HG03457 (cell line): ENCODE results near the gene HHIP.

Experiments
- ATAC-seq: cut with Tn5 transposase; IDR thresholded peaks from one replicate; pipeline ENCODE4 v1.9.1; 2021; ENCODE audit warnings: moderate number of reproducible peaks; ENCODE audit not compliant: unreplicated experiment

HHIP gene

GRCh38 chr4:144645631-144646522 is at the start of gene HHIP:
TSS of gene HHIP (plus strand) at chr4:144646156. CDS start at chr4:144646676, 520 bp downstream.
- ATAC-seq, result no peak

DNA sequence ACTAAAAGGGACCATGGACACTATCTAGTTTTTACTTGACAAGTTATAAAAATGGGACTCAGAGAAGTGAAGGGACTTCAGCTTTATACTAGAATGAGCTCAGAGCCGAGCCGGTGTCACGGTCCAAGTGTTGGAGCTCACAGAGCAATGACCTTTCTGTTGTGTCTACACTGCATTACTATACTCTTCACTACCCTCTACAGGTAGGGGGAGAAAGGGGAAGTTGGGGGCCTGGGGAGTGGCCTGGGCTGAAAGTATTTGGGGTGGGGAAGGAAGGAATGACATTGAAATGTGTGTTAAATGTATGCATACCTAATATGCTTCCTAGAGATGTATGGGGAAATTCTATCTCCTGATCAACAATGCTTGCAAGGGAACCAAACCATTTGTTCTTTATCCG is 48.8 kb upstream of the HHIP start:
- no peak for ATAC-seq

GRCh38 chr4:144599621-144600020 is 46.3 kb upstream of the HHIP start:
- no peak for ATAC-seq

GRCh38 chr4:144611850-144612249 is 34.1 kb upstream of the HHIP start:
- no peak for ATAC-seq

DNA sequence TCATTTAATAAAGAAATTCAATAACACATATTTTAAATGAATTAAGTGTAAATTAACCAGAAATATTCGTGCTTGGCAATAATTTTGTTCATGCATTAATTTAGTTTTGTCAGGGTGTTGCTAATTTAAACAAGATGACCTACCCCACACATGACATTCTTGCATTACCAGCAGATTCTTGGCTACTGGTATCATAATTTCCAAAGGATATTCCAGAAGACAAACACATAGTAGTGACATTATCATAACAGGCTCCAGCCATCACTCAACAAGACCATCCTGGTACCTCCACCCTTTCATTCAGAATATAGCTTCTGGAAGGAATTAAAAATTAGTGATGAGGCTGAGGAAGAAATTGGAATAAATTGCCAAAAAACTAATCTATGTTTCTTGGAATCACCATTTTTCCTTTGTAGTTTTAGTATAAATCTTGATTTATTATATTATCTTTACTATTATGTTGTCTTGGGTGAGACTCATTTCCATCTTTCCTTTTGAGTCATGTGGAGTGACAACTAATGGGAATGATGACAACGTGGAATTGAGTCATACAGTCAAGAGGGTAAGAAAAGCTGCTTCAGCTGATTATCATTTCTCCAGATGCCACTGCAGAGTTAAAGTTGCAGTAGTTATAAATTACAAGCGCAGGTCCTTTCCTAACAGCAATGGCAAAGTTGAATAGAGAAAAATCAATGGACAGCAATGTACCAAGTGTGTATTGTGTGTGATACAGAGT is 30.9 kb upstream of the HHIP start:
- ATAC-seq, result no peak

DNA sequence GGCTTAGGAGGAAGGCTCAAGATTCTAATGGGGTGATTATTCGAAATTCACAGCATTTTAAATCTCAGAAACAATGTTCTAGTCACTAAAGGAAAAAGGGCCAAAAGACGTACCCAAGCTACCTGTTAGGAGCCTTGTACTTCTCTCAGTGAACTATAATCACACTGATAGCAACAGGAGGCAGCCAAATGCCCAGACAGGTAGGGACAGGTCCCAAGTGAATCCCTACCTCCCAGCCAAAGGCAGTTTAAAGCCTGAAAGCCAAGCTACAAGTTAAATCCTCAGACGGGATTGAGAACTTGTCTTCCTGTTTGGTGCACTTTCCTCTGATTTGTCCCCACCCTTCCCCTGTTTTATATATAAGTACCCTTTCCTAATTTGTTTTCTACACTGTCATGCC is 24.3 kb upstream of the HHIP start:
- no peak for ATAC-seq

DNA sequence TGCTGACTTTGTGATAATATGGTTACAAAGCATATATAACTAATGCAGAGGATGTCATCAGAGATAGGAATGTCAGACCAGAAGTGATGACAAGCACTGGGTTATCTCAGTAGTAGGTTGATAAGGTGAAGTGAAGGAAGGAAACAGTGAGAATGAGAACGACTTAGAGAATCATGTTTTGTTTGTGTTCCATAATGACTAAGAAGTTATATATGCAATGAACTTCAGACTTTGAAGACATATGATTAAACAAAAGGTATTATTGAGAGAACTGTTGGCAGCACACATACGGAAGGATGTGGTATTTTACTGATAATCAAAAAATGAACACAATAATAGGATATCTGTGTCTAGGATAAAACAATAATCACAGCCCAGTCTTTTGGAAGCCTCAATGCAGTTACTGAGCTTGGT is 18.3 kb upstream of the HHIP start:
- ATAC-seq, result no peak

DNA sequence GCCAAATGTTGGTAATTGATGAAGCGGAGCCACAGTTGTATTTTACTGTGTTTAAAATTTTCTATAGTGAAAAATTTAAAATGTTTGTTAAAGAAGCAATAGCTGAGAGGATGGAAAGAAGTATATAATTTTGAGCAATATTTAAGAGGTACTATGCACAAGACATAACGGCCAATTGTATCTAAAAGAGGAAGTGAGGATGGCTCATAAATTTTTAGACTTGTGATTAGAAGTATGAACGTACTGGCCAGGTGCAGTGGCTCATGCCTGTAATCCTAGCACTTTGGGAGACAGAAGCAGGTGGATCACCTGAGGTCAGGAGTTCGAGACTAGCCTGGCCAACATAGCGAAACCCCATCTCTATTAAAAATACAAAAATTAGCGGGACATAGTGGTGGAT is 12.7 kb upstream of the HHIP start:
- no peak for ATAC-seq

- peak; percentile 99 for ATAC-seq
Observed at GRCh38 chr4:144634978-144635747, 10.8 kb upstream of the HHIP start.

DNA sequence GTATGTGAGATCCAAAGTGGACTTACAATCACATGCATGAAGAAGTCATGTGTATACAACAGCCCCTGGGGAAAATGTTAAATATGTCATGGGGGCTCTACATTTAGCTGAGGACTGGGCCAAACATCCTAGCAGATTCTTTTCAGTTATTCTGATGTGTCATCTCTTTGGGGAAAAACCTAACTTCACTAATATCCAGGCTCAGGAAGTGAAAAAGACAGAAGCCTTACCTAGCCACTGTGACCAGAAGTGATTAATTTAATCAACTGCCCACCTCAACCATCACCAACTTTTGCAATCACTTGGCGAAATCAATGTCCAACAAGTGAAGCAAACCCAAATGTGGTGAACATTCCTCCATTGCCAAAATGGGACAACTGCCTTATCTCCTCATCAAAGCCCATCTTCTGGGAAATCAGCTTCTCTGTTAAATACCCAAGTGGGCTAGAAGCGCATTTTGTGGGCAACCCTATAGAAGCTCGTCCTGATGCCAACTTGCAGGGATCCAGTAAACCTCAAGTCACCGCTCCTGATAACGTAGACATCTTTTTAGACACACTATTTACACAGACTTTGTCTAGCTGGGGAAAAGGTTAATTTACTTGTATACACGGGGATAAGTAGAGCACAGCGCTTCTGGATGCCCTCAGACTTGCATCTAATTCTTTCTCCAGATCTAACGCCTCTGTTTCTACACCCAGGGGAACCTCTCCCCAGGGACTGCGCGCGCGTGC is 1.4 kb upstream of the HHIP start:
- no peak for ATAC-seq

- ATAC-seq, result no peak
Observed at GRCh38 chr4:144645102-144645630, 790 bp upstream of the HHIP start.

GRCh38 chr4:144646523-144647094 is 653 bp downstream of the HHIP start:
- no peak for ATAC-seq

DNA sequence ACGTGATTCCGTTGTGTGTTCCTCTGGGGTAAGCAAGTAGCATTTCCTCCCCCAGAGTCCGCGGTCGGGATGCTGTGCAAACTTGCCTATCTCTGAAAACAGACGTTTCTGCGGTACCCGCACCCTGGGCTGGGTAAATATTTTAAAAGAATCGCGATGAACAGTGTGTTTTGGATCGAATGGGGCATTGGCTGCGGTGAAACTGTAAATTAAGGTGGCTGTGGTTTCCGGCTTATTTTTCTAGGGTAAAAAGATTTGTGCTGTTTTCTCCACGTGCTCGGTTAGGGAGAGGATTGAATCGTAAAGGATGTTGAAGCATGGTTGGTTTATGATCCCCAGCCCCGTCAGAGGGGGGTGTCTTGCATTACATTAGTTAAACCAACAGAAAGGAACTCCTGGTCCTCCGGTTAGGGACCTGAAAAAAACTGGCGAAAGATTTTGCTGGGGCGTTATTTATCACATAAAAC is 1.2 kb downstream of the HHIP start:
- no peak for ATAC-seq

GRCh38 chr4:144647590-144647989 is 1.6 kb downstream of the HHIP start:
- ATAC-seq, result no peak

DNA sequence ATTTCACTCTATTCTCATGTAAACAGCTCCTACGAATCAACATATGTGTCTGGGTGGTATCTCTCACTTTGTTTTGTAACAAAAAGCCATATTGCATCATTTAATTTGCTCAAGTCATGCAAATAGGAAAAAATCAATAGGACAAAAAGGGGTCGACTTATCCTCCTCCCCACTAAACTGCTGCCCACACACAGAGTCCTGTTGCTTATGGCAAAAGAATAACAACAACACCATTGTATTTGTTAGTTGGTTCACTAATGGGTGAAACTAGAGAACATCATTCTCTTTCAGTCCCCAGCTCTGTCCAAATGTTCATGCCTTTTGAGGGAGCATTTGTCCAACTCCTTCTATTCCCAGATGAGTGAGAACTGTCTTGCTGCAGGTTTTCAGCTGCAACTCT is 2.1 kb downstream of the HHIP start:
- no peak for ATAC-seq

GRCh38 chr4:144649646-144650045 is 3.7 kb downstream of the HHIP start:
- ATAC-seq, result no peak

- ATAC-seq, result no peak
Observed at GRCh38 chr4:144650311-144651005, 4.5 kb downstream of the HHIP start.

GRCh38 chr4:144653781-144654545 is 8.0 kb downstream of the HHIP start:
- no peak for ATAC-seq

GRCh38 chr4:144655491-144655890 is 9.5 kb downstream of the HHIP start:
- ATAC-seq, result no peak
